AG04449 (cell line): ENCODE results near the gene TTC27.

Experiments
- CTCF ChIA-PET: fragments of 350-600 bp; formaldehyde crosslinking; extraction: SDS; loops from one replicate; lab custom pipeline; 2021; ENCODE audit warnings: antibody characterized with exemption; lab: Yijun Ruan, JAX
- POLR2A ChIA-PET: fragments of 400-600, 350-600 bp; formaldehyde crosslinking; extraction: SDS; loops from one replicate; lab custom pipeline; 2020; ENCODE audit warnings: antibody characterized with exemption, inconsistent platforms; lab: Yijun Ruan, JAX
- DNase-seq: peaks from one replicate; pipeline ENCODE4 v3.0.0-alpha.2; 2010; ENCODE audit warnings: low read depth, low spot score
- H3K4me3 ChIP-seq: 2 replicates; pipeline ENCODE4 v1.5.1; 2011; ENCODE audit warnings: low read depth, mild to moderate bottlenecking, control low read depth, low read length
- TF ChIP-seq, protein P1 (sequence below): IDR thresholded peaks from one replicate; pipeline ENCODE4 v1.5.1; 2011; ENCODE audit warnings: mild to moderate bottlenecking, moderate library complexity, low read length, control low read depth, inconsistent platforms; ENCODE audit not compliant: insufficient read depth; ENCODE audit errors: missing control alignments

TTC27 gene

DNA sequence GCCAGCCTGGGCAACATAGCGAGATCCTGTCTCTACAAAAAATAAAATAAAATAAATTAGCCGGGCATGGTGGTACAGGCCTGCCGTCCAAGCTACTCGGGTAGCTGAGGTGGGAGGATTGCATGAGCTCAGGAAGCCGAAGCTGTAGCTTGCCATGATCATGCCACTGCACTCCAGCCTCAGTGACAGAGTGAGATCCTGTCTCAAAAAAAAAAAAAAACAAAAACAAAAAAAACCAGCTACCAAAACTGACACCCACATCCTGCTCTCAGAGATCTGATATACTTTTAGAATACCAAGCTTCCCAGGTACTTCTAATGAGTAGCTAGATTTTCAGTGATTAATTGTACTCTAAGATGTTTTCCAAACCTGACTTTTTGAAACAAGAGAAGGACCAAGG is 74.0 kb downstream of the TTC27 start:
- ChIA-PET POLR2A (no interaction called here), CTCF (no interaction called here)
- TF ChIP-seq, protein P1, sequence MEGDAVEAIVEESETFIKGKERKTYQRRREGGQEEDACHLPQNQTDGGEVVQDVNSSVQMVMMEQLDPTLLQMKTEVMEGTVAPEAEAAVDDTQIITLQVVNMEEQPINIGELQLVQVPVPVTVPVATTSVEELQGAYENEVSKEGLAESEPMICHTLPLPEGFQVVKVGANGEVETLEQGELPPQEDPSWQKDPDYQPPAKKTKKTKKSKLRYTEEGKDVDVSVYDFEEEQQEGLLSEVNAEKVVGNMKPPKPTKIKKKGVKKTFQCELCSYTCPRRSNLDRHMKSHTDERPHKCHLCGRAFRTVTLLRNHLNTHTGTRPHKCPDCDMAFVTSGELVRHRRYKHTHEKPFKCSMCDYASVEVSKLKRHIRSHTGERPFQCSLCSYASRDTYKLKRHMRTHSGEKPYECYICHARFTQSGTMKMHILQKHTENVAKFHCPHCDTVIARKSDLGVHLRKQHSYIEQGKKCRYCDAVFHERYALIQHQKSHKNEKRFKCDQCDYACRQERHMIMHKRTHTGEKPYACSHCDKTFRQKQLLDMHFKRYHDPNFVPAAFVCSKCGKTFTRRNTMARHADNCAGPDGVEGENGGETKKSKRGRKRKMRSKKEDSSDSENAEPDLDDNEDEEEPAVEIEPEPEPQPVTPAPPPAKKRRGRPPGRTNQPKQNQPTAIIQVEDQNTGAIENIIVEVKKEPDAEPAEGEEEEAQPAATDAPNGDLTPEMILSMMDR, result no peak

DNA sequence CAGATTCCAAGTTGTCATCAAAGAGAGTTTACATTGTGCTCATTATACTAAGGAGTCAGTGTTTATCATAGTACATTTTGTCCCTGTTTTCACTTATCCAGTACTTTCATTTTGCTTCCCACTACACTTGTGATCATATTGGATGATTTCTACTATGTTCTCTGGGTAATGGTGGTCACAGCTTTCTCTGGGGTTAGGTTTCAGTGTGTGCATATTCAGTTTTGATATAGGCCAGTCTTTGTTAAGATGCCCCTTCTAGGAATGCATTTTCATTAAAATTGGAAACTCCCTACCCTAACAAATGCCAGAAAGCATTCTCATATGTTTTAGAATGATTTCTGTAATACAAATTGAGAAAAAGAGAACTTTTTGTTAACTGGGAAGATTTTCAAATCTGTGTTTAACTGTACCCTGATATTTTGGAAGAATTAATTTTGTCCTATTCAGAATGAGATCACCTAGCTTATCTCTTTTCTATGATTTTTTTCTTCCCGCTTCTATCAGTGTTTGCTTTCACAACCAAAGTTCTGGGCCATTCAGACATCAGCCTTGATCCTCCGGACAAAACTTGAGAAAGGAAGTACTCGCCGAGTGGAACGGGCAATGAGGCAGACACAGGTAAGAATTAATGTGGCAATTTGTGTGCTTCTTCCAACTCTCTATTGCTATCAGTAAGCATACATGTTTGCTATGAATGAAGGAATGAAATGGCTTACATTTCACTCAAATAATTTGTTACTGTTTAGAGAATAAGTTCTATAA is 74.6 kb downstream of the TTC27 start:
- POLR2A ChIA-PET, result no interaction called here

More for the DNA sequence above, 74.0 kb downstream of the TTC27 start:
- H3K4me3 ChIP-seq, result no peak overlapping the region
- DNase-seq, result no peak

DNA sequence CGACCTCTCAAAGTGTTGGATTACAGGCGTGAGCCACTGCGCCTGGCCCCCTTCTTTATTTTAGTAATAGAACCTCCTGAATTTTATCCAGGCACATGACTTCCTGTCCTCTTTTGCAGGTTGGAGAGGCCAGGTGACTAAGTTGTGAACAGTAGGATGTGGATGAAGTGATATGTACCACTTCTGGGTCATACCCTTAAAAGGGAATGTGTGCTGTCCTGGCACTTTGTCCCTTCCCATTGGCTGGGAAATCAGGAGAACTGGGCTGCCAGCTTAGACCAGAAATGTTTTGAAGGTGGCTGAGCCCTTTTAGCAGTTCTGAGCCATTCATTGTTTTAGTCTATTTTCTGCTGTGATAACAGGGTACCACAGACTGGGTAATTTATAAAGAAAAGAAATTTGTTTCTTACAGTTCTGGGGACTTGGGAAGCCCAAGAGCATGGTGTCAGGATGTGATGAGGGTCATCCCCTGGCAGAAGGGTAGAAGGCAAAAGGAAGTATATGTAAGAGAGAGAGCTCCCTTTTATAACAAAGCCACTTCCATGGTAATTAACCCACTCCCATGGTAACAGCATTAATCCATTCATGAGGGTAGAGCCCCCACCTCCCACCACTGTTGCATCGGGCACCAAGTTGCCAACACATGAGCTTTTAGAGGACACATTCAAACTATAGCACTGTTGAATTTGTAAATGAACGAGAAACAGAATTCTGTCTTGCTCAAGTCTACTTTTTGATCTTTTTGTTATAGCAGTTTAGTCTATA is 79.1 kb downstream of the TTC27 start:
- POLR2A ChIA-PET, result no interaction called here
- no peak overlapping the region for H3K4me3 ChIP-seq
- DNase-seq, result no peak
- CTCF ChIA-PET, result no interaction called here
- TF ChIP-seq, protein P1, result no peak

More for the DNA sequence above, 74.6 kb downstream of the TTC27 start:
- no peak for DNase-seq
- H3K4me3 ChIP-seq, result no peak overlapping the region
- CTCF ChIA-PET, result no interaction called here
- TF ChIP-seq, protein P1, result no peak

DNA sequence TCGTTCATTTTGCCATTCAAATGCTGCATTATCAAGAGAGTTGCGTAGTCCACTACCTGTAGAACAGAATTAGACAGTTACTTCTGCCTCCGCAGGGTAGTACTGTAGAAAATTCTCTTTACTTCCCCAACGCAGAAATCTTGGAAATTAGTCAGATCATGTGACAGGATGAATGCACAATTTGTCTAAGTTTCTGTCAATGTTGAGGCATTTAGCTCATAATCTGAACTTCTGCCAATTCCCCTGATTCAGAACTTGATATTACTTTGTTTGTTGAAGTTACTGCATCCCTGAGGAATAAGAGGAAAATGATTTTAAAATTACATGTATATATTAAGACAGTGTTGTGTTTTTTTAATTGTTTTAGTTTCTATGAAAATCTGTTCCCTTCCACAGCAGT is 83.4 kb downstream of the TTC27 start:
- no peak for DNase-seq
- H3K4me3 ChIP-seq, result no peak overlapping the region
- TF ChIP-seq, protein P1, result no peak
- CTCF ChIA-PET, result no interaction called here
- POLR2A ChIA-PET, result no interaction called here

DNA sequence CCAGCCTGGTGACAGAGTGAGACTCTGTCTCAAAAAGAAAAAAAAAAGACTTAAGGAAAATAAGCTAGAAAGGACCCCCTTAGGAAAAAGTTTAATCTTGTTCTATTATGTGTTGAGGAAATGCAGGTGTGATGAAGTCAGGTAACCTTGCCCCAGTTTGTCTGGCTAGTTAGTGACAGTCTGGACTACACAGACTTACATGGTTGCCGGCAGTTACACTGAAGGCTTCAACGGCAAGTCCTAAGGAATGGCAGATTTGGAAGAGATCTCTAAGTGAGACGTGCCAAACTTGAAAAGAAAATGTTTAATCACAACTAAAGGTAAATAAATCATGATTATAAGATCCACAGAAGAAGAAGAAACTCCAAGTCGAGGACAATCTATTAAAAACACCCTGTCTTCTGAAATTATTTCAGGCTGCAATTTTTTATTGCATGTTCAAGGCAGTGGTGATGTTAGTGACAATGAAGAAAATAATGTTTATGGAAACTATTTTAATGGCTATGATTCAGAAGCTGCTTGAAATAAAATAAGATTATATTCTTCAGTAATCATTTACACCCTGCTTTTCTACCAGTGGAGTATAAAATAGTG is 84.2 kb downstream of the TTC27 start:
- no peak overlapping the region for H3K4me3 ChIP-seq
- no peak for DNase-seq
- TF ChIP-seq, protein P1, result no peak
- ChIA-PET CTCF (no interaction called here), POLR2A (no interaction called here)

DNA sequence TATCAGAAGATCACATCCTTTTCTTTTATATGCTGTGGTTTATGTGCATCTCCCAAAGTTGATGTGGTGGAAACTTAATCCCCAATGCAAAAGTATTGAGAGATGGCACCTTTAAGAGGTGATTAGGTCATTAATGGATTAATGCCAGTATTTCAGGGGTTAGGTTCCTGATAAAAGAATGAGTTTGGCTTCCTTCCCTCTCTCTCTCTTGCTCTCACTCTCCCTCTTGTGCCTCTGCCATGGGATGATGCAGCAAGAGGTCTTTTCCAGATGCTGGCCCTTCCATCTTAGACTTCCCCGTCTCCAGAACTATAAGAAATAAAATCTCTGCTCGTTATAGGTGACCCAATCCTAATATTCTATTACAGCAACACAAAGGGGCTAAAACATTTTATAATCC is 85.0 kb downstream of the TTC27 start:
- DNase-seq, result no peak
- H3K4me3 ChIP-seq, result no peak overlapping the region
- ChIA-PET POLR2A (no interaction called here), CTCF (no interaction called here)
- TF ChIP-seq, protein P1, result no peak
